EH (cell line): Measurements from ENCODE around the gene FKBP3.
"Not testable (repeated sequence)": the region's sequence is repeated elsewhere in the genome, so short reads cannot be mapped to it uniquely, and the experiment has no call there.

Experiments
- DNase-seq: peaks from one replicate; pipeline ENCODE4 v3.0.0-alpha.2; 2015; ENCODE audit warnings: low read depth

The FKBP3 gene

GRCh38 chr14:45134051-45134958 is at the start of gene FKBP3:
Gene FKBP3 (minus strand): TSS chr14:45134481. CDS start chr14:45134456, 25 bp downstream.
- peak; percentile 99 for DNase-seq

- DNase-seq, result no peak
Observed at GRCh38 chr14:45181806-45182205, 47.5 kb upstream of the FKBP3 start.

GRCh38 chr14:45181329-45181728 is 47.0 kb upstream of the FKBP3 start:
- no peak for DNase-seq

- DNase-seq, result peak; percentile 77
Observed at GRCh38 chr14:45177076-45177475, 42.8 kb upstream of the FKBP3 start.

- DNase-seq, result no peak
Observed at GRCh38 chr14:45169906-45170305, 35.6 kb upstream of the FKBP3 start.

- DNase-seq, result no peak
Observed at GRCh38 chr14:45156067-45156466, 21.8 kb upstream of the FKBP3 start.

- no peak for DNase-seq
Observed at GRCh38 chr14:45150386-45150890, 16.2 kb upstream of the FKBP3 start.

- DNase-seq, result no peak
Observed at GRCh38 chr14:45149602-45150001, 15.3 kb upstream of the FKBP3 start.

- DNase-seq, result no peak
Observed at GRCh38 chr14:45145214-45145613, 10.9 kb upstream of the FKBP3 start.

GRCh38 chr14:45144658-45145057 is 10.4 kb upstream of the FKBP3 start:
- DNase-seq, result no peak

- DNase-seq, result not testable (repeated sequence)
Observed at GRCh38 chr14:45142083-45142482, 7.8 kb upstream of the FKBP3 start.

GRCh38 chr14:45140661-45141187 is 6.4 kb upstream of the FKBP3 start:
- DNase-seq, result no peak

- DNase-seq, result peak; percentile 8
Observed at GRCh38 chr14:45136399-45136798, 2.1 kb upstream of the FKBP3 start.

GRCh38 chr14:45135659-45136395 is 1.5 kb upstream of the FKBP3 start, which contains the start of gene FANCM:
Gene FANCM (plus strand): TSS chr14:45135930. CDS start chr14:45136032, 102 bp downstream.
- peak; percentile 97 for DNase-seq

GRCh38 chr14:45135156-45135555 is 875 bp upstream of the FKBP3 start:
- DNase-seq, result peak; percentile 27

- DNase-seq, result no peak
Observed at GRCh38 chr14:45133683-45134050, 614 bp downstream of the FKBP3 start.

GRCh38 chr14:45128963-45129629 is 5.2 kb downstream of the FKBP3 start:
- DNase-seq, result no peak

GRCh38 chr14:45125754-45126153 is 8.5 kb downstream of the FKBP3 start:
- DNase-seq, result no peak

- no peak for DNase-seq
Observed at GRCh38 chr14:45123271-45123670, 11.0 kb downstream of the FKBP3 start.

GRCh38 chr14:45120096-45120495 is 14.2 kb downstream of the FKBP3 start:
- DNase-seq, result no peak

GRCh38 chr14:45118594-45118993 is 15.7 kb downstream of the FKBP3 start:
- no peak for DNase-seq

- DNase-seq, result no peak
Observed at GRCh38 chr14:45114327-45114726, 20.0 kb downstream of the FKBP3 start.
